Measurements from ENCODE around the gene LENG8. TPM values are rescaled to one million over a fixed set of nuclear protein-coding genes. Genes with fewer than 3 reads are reported as not detected.

LENG8 gene
- total and polyA plus RNA-seq, 2 of the 8 experiments (the other 6 are each of a cell fraction or from before 2014, with no cell fraction given): 62.2 to 108 TPM

- Histone ChIP-seq H2BK15ac (ENCODE audit: low read length) (no peak overlapping the region), H4K91ac (replicated peaks; ENCODE audit: insufficient read length, low read length) (no peak overlapping the region), H4K8ac (ENCODE audit: extremely low read depth, insufficient read depth, low read length) (no peak overlapping the region), H3K56ac (replicated peaks; ENCODE audit: insufficient read length, low read depth, low read length) (no peak overlapping the region), H2BK12ac (ENCODE audit: low read depth, low read length) (no peak overlapping the region), H3K27ac (ENCODE audit: low read depth, low read length) (no peak overlapping the region), H3K23ac (ENCODE audit: insufficient read length) (no peak overlapping the region), H3K4me2 (ENCODE audit: insufficient read depth in 1 of 2, low read depth in 2 of 2, low read length in 2 of 2) (no peak overlapping the region), H3K4me3 (ENCODE audit: extremely low read depth in 1 of 4, insufficient read depth in 2 of 4, low read depth in 3 of 4, low read length in 4 of 4) (no peak overlapping the region), H4K20me1 (replicated peaks in 1 of 2; ENCODE audit: control insufficient read depth in 1 of 2, insufficient read depth in 2 of 2, low read length in 2 of 2) (no peaks in the 10 kb centered on the region), H3K27me3 (replicated peaks in 1 of 4; ENCODE audit: control insufficient read depth in 3 of 4, extremely low read depth in 1 of 4, insufficient read depth in 3 of 4, low read length in 3 of 4) (no peaks in the 10 kb centered on the region), H3K23me2 (ENCODE audit: low read depth, low read length) (no peaks in the 10 kb centered on the region), H2BK20ac (ENCODE audit: low read length) (no peak overlapping the region), H3K4me1 (replicated peaks in 1 of 4; ENCODE audit: control insufficient read depth in 3 of 4, insufficient read depth in 4 of 4, low read length in 3 of 4) (no peaks in the 10 kb centered on the region; a peak in 2 of 7 replicates), H2BK120ac (replicated peaks; ENCODE audit: low read depth, low read length) (no peak overlapping the region), H3K79me2 (ENCODE audit: control insufficient read depth in 1 of 2, insufficient read depth in 2 of 2, low read length in 2 of 2) (no peaks in the 10 kb centered on the region), H3K18ac (ENCODE audit: extremely low read depth, low read length) (no peak overlapping the region), H3K9ac (replicated peaks in 1 of 4; ENCODE audit: extremely low read depth in 1 of 4, low read depth in 3 of 4, low read length in 3 of 4) (no peak overlapping the region), H2AFZ (ENCODE audit: low read length) (no peak overlapping the region), H4K5ac (ENCODE audit: insufficient read length, low read depth, low read length) (no peak overlapping the region), H2BK5ac (ENCODE audit: low read depth, low read length) (peak overlapping the region; percentile 35; the same call in 1 of the 2 replicates), H3K79me1 (ENCODE audit: low read depth, low read length) (no peaks in the 10 kb centered on the region), H3K9me3 (ENCODE audit: insufficient read depth in 2 of 2, low read depth in 1 of 2, low read length in 1 of 2) (no peaks in the 10 kb centered on the region), H3K14ac (ENCODE audit: insufficient read length) (no peak overlapping the region), H3K36me3 (ENCODE audit: control insufficient read depth in 2 of 4, insufficient read depth in 4 of 4, low read length in 3 of 4) (no peaks in the 10 kb centered on the region), H3K4ac (replicated peaks; ENCODE audit: insufficient read length, low read depth, low read length) (no peak overlapping the region), H2AK5ac (ENCODE audit: low read depth, low read length) (no peak overlapping the region)
- DNase-seq (ENCODE audit: low read depth in 1 of 2, low spot score in 2 of 2): no peak
- TF ChIP-seq MAX (IDR thresholded peaks at IDR 0.05) (peak; percentile 57), EZH2 (IDR thresholded peaks at IDR 0.05; ENCODE audit: low read depth, low read length, severe bottlenecking) (no peak)
- 79% methylated on average over 8 of the region's 8 CpGs; no CpG with 5 or more reads in 1 of the 2 experiments for WGBS, 2 experiments (ENCODE audit: extremely low coverage in 1 of 2, insufficient coverage in 1 of 2, insufficient read length in 1 of 2, insufficient replicate concordance in 2 of 2, low coverage in 1 of 2, low lambda C conversion rate in 2 of 2, missing lambda C conversion rate in 1 of 2)
- no peak for FAIRE-seq
- ChIA-PET POLR2A (ENCODE audit: partially characterized antibody) (interaction anchor here (0.8 to 1.3 kb wide), 3 partner anchors 17 to 204 kb away, joined by 3 to 4 read pairs (median 3); no protein-coding TSS in a partner anchor), CTCF (ENCODE audit: partially characterized antibody) (interaction anchor here (0.8 to 2.7 kb wide), 5 partner anchors 10 to 135 kb away, joined by 3 to 16 read pairs (median 4); no protein-coding TSS in a partner anchor)
These were observed 45.9 kb upstream of the LENG8 start for GRCh38 chr19:54403054-54403453.

Measured in H1 (cell line).